NCI-H82 (cell line): ENCODE data around the gene CIB1.
A peak's percentile ranks its signal among the peaks of the same experiment; 100 is the strongest.

ENCODE experiments used
- DNase-seq: peaks from one replicate; lab custom pipeline; 2025; lab: John Stamatoyannopoulos, UW

CIB1 gene

GRCh38 chr15:90240856-90241255 lies 7.1 kb upstream of the CIB1 start:
- DNase-seq: no peak

- peak; percentile 22 for DNase-seq
Observed at GRCh38 chr15:90239371-90239770, 5.6 kb upstream of the CIB1 start.

GRCh38 chr15:90234096-90234988 lies 601 bp upstream of the CIB1 start, which contains the start of gene GDPGP1:
TSS of gene GDPGP1 (plus strand) at chr15:90234209. CDS start at chr15:90240909, 6,700 bp downstream.
- DNase-seq: no peak

GRCh38 chr15:90232941-90233386 lies 777 bp downstream of the CIB1 start:
- no peak for DNase-seq

- no peak for DNase-seq
Observed at GRCh38 chr15:90232196-90232595, 1.5 kb downstream of the CIB1 start.

- no peak for DNase-seq
Observed at GRCh38 chr15:90231028-90232017, 2.4 kb downstream of the CIB1 start.

GRCh38 chr15:90230610-90231009 lies 3.1 kb downstream of the CIB1 start:
- DNase-seq: no peak

GRCh38 chr15:90230071-90230494 lies 3.7 kb downstream of the CIB1 start:
- DNase-seq: no peak

- no peak for DNase-seq
Observed at GRCh38 chr15:90228960-90229359, 4.8 kb downstream of the CIB1 start.

GRCh38 chr15:90227816-90228772 lies 5.6 kb downstream of the CIB1 start:
- DNase-seq: no peak

GRCh38 chr15:90227336-90227735 lies 6.4 kb downstream of the CIB1 start:
- no peak for DNase-seq

- DNase-seq: no peak
Observed at GRCh38 chr15:90225504-90226234, 8.1 kb downstream of the CIB1 start.

- no peak for DNase-seq
Observed at GRCh38 chr15:90225047-90225446, 8.7 kb downstream of the CIB1 start.

- DNase-seq: peak; percentile 40
Observed at GRCh38 chr15:90223441-90224165, 10.1 kb downstream of the CIB1 start.

GRCh38 chr15:90222547-90222946 lies 11.2 kb downstream of the CIB1 start:
- no peak for DNase-seq

GRCh38 chr15:90221246-90221900 lies 12.4 kb downstream of the CIB1 start:
- peak; percentile 97 for DNase-seq

GRCh38 chr15:90219421-90220141 lies 14.2 kb downstream of the CIB1 start:
- DNase-seq: peak; percentile 79

GRCh38 chr15:90217671-90218394 lies 15.9 kb downstream of the CIB1 start:
- DNase-seq: no peak
